ENCODE measurements around the gene FNDC3A.
"Not testable (repeated sequence)": the region's sequence is repeated elsewhere in the genome, so short reads cannot be mapped to it uniquely, and the experiment has no call there.

Gene FNDC3A

DNA sequence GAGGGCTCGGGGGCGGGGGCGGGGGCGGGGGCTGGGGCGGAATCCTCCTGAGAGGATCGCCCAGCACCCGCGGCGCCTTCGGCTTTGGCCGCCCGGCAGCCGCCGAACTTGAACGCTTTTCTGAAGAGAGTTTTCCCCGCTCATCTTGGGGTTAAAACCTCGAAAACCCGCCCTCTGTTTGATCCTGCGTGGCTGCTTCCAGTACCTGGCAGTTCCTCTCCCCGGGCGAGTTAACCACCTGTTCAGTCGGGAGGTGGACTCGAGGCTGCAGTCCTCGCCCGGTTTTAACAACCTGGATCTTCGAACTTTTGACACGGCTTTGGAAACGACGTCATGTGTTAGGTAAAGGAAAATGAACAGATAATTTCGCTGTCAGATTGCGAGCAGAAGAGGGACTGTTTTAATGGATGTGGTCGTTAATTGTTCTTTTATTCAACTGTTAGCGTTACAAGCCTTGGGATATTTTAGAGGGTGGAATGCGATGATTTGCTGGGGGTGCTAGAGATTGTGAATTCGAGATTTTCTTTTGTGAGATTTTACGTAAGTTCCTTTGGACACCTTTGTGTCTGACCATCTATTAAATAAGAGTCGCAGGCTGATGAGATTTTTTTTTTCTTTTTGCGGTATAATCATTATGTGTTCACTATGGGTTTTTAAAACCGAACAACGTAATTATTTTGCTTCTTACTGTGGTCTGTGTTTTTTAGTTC, 1.0 kb downstream of the FNDC3A start:
- DNase-seq, result no peak

DNA sequence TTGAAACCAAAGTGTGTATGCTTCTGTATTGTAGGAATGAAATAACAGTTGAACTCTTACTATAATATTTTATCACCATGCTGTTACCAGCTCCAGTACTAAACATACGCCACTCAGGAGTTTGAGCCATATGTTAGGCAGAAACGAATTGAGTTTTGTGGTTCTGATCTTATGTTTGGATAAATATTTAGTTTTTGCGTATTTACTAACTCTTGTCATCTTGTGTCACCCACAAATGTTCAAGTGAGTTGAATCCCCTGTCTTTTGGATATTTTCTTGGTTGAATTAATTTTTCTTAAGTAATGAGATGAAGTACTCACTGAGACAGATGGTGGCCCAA, 1.5 kb downstream of the FNDC3A start:
- DNase-seq, result no peak

DNA sequence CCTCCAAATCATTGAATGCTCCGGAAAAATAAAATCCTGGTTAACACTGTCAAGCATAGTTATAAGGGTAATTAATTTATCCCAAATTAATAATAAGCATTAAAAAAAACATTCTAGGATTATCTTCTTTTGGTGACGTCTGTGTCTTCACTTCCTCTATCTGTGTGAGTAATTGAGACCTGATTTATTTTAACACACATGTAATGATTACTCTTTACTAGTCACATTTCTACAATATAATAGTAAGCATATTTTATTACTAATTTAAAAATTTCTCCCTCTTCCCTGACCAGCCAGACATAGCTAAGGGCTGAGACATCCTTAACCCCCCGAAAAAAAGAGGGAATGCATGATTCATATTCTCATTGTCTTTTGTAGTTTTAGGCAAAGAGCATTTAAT, 2.3 kb downstream of the FNDC3A start:
- no peak for DNase-seq

DNA sequence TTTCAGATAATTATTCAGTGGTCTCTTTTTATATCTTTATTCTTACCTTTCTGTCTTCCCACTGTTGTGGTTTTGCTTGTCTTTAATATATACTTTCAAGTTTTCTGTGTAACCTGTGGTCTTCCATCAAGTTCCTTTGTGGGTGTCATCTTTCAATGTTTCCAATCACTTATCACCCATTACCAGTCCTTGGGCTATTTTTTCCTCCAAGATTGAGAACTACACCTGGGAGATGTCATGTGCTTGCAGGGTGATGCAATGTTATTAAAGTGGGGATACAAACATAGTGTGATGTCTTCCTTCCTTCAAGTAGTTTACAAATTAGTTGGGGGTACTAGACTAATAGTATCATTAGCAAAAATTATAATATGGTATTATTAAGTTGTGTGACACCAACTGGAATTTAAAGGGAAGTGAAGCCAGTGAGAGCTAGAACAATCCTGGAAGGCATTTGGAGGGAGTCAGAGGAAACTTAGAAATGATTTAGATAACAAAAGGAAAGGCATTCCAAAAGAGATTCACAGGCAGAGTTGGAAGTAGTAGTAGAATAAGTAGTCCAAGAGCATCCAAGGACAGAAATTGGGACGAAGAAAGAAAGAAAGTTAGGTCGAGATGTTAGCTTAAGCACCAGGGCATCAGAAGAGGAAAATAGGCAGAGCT, 3.4 kb downstream of the FNDC3A start:
- DNase-seq, result no peak

DNA sequence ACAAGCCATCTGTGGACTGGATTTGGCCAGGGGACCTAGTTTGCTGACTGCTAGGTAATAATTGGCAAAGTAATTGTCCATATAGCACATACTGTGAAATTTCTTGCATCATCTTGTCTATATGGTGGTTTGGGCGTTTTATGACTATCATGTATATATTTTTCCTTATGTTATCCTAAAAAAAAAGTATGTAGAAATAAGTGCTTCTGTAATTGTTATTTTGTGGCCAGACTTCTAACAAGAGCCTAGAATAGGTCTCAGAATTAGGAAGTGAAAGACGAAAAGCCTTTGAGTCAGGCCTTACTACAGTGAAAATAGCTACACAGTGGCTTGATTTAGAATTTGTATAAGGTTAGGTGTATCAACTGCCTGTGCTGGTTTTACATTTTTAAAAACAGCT, 4.2 kb downstream of the FNDC3A start:
- no peak for DNase-seq

DNA sequence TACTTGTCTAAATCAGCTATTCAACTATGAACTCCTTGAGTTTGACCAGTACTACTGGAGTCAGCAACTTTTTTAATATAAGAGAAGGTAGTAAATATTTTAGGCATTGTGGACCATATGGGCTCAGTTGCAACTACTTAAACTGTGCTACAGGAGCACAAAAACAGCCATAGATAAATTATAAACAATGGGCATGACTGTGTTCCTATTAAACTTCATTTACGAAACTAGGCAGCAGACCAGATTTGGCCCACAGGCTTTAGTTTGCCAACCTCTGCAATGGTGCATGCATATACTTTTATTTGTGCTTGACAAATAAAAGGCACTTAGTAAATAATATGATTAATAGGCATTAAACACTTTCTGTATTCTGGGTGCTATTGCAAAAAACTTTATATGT, 7.6 kb downstream of the FNDC3A start:
- DNase-seq, result no peak

DNA sequence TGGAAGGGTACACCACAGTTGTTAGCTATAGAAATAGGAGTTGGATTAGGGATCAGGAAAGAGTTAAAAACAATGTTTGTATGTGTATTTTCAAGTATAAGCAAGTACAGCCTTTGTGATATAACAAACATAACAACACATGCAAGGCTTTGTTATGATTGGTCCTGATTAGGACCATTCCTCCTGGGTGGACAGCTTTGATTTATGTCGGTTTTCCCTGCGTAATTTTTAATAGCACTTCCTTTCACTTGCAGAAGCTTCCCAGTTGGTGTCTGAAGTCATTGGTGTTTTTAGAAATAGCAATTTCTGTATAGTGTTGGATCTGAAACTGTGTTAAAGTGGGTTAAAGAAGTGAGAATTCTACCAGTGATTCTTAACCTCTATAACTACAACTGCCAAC, 10.0 kb downstream of the FNDC3A start:
- no peak for DNase-seq

DNA sequence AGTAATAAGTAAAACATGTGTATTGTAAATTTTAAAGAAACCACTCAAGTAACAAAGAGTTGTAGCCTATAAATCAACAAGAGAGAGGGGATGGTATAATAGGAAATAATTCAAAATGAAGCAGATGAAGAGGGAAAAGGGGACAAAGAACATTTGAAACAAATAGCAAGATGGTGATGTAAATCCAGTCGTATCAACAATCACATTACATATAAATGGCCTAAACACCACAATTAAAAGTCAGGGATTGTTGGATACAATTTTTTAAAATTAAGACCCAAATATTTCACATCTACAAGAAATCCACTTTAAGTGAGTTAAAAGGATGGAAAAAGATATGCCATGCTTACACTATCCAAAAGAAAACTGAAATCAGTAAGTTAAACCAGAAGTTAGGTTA, 15.2 kb downstream of the FNDC3A start:
- no peak for DNase-seq

DNA sequence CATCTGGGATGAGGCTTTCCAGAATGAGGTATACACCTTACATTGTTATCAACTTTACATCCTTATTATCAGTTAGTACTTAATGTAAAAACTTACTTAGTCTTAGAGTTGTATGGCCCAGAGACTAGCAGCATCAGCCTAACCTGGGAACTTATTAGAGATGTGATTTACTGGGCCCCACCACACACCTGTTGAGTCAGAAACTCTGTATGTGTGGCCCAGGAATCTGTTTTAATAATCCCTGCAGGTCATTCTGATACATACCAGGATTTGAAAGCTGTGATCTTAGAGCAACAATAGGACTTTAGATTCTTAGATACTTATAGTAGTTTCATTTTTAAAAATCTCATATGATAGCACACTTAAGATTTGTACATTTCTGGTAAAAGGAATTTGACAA, 17.4 kb downstream of the FNDC3A start:
- no peak for DNase-seq

DNA sequence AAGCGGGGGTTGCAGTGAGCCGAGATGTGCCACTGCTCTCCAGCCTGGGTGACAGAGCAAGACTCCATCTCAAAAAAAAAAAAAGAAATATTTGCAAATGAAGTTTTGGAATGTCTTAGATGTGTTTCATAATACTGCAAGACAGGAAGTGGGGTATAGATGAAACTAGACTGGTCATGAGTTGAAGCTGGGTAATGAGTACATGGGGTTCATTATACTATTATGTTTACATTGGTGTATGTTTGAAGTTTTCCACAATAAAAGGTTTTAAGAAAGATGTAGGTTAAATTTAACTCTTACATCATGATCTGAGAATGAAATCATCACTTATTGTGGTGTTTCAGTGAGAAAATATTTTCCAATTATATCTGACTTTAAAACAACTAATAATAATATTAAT, 19.0 kb downstream of the FNDC3A start:
- no peak for DNase-seq

DNA sequence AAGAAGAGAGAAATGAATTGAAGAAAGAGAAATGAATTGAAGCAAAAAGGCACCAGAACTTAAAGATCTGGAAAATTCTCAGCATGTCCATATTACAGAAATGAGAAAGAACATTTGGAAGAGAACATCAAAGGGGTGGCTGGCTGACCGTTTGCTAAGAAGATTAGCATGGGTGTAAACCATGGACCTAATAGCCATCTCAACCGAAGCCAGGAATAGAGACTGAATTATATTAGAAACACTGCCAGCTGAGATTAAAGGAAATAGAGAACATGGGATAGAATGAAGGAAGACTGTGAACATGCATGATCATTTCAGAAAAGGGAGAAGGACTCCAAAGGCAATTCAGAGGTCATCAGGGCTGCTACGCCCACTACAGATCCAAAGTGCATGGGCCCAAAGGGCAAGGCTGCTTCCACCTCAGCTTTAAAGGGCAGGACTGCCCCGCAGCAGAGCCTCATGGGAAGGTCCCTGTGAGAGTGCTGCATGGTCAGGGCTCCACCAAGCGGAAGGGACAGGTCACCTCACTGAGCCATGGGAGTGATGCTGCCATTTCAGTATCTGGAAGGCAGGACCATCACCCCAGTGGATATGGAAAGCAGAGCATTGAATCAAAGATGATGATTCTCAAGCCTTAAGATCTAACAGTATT, 23.1 kb downstream of the FNDC3A start:
- no peak for DNase-seq

DNA sequence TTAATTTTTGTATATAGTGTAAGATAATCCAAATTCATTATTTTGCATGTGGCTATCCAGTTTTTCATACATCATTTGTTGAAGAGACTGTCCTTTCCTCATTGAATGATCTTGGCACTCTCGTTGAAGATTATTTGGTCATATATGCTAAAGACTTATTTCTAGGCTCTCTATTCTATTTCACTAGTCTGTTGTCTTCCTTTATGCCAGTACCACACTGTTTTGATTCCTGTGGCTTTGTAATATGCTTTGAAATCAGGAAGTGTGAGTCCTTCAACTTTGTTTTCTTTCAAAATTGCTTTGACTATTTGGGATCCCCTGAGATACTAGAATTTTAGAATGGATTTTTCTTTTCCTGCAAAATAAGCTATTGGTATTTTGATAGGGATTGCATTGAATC, 24.5 kb downstream of the FNDC3A start:
- no peak for DNase-seq

DNA sequence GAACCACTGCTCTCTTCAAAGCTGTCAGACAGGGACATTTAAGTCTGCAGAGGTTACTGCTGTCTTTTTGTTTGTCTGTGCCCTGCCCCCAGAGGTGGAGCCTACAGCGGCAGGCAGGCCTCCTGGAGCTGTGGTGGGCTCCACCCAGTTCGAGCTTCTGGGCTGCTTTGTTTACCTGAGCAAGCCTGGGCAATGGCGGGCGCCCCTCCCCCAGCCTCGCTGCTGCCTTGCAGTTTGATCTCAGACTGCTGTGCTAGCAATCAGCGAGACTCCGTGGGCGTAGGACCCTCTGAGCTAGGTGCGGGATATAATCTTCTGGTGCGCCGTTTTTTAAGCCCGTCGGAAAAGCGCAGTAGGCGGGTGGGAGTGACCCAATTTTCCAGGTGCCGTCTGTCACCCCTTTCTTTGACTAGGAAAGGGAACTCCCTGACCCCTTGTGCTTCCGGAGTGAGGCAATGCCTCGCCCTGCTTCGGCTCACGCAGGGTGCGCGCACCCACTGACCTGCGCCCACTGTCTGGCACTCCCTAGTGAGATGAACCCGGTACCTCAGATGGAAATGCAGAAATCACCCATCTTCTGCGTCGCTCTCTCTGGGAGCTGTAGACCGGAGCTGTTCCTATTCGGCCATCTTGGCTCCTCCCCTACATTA, 43.4 kb downstream of the FNDC3A start:
- DNase-seq, result not testable (repeated sequence)

DNA sequence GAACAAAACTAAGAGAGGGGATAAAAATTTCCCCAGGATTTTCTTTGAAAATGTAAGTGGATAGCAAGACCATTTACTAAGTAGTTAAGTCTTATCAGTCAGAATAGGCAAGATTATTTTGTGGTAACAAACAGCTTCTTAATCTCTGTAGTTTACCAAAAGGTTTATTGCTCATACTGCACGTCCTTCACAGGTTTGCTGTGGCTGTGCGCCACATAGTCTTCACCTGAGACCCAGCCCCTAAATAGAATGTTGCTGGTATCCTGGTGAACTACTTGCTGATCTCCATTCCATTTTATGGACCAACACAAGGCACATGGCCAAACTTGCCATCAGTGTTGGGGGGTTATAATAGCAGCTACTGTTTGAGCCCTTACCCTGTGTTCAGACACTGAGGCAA, 44.6 kb downstream of the FNDC3A start:
- no peak for DNase-seq

DNA sequence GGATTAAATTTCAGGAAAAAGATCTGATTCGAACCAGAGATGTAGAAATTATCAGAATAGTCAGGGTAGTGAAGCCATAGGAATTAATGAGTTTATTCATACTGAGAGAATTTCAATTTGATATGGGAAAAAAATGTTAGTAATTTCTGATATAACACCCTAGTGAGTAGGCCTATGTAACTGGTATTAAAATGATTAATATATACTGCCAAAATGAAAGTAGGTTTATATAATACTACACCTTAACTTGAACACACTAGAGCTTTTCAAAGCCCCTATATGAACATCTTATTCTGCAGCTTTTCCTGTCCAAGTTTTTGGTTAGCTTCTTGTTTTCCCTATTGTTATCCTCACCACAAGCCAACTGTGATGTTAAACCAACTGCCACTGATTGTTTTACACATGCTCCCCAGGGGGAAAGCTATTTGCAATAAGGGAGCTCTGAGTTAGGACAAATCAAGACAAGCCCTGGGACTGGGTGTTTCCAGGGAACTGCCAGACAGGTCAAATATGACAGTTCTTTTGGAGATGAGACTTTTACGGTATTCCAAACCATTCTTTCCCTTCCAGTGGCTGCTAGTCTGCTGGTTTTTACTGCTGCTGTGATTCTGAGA, 45.3 kb downstream of the FNDC3A start:
- DNase-seq, result no peak

DNA sequence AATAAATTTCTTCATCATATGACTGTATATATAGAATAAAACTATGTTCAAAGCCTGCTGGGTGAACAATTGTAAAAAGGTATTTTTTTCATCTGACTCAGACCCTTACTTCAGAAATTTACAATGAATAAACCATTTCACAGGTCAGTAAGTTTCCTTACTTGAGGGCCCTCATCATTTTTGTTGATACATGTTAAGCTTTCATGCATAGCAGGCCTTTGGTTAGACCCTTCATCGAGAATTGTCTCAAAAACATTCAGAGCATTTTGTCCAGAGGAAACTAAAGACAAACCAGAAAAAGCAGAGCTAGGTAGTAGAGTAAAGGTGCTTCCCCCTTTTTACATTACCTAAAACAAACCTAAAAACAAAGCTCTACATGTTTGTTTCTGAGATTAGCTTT, 46.2 kb downstream of the FNDC3A start:
- DNase-seq, result no peak

DNA sequence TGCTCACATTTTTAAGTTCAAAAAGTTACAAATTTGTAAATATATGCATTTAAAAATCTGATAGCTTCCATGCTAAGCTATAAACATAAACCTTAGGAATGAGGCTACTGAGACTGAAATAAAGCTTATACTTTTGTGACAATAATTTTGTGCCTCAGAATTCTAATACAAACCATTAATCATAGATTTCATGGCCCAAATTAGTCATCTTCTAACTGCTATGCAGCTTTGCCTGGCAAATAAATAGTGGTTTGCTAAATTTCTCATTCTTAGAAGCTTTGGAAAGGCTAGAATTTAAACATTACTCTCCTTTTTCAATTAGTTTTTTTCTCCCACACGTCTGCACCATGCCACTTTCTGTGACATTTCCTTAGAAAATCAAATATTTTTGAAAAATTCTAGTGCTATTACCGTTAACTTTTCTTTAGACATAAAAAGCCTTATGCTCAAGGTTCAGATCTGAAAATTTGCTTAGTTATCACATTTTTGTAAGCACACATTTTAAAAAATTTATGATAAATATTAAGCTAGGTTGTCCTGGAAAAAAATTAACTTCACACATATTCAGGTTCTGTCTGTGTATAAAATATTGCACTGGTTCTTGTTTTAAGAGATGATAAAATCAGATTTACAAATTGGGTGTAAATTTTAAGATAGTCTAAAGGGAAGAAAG, 46.9 kb downstream of the FNDC3A start:
- DNase-seq, result no peak

DNA sequence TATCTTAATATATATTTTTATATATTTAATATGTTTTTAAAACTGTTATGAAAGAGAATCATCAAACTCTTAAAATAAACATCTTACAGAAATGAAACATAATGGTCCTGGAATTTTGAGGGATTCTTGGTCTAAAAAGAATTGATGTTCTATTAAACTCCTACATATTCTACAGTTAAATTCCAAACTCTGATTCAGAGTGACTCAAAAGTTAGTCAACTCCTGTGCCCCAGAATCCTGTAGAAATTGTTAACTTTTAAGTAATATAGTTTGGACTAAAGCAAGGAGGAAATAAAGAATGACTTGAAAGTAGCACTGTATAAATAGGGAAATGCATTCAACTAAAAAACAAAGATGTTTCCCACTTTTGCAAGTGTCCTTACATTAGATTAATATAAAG, 47.7 kb downstream of the FNDC3A start:
- no peak for DNase-seq

DNA sequence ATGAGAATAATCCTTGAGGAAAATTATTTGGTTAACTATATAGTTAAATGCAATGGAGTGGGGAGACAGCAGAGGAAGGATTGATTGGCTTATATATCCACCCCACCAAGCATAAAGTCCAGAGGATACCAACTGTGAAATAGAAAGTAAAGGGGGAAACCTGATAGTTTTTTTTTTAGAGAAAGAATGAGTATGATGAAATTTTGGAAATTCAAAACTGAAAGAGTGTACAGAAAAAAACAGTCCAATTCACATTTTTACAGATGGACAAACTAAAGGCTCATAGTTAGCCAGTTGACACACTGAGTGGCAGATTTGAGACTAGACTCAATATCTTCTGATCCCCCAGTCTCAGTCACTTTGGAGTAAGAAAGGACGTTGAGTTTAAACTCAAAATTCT, 51.1 kb downstream of the FNDC3A start:
- DNase-seq, result no peak

DNA sequence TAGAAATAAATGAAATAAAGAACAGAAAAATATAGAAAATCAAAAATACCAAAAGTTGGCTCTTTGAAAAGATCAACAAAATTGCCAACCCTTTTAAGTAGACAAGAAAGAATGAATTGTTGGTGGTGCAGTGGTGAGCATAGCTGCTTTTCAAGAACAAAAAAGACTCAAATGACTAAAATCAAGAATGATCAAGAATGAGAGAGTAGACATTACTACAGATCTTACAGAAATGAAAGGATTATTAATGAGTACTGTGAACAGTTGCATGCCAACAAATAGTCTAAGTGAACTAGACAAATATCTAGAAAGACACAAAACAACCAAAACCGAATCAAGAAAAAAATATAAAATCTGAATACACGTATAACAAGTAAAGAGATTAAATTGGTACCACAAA, 53.9 kb downstream of the FNDC3A start:
- DNase-seq, result no peak

DNA sequence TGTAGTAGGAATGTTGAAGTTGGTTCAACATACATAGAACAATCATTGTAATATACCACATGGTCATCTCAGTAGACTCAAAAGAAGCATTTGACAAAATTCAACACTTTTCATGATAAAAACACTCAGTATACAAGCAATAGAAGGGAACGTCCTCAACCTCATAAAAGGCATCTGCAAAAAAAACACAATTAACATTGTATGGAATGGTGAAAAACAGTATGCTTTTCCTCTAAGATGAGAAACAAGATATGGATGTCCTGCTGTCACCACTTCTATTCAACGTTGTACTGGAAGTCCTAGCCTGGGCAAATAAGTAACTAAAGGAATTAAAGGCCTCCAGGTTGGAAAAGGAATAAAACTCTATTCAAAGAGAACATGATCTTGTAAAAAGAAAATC, 54.5 kb downstream of the FNDC3A start:
- no peak for DNase-seq

DNA sequence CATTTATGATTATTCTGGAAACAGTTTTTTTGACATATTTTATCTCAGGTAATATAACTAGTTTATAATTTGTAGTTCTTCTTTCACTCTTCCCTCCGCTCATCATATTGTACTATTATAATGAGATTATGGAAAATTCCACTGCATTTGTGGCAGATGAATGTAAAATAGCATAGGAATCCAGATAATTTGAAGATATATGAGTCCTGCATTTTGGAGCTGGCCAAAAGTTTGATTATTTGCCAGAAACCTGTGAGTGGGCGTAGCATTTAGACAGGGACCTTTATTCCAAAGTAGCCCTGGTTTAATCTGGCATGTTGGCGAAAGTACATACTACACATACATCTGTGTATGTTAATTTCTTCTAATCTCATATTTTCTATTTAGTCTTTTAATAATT, 65.2 kb downstream of the FNDC3A start:
- DNase-seq, result no peak

DNA sequence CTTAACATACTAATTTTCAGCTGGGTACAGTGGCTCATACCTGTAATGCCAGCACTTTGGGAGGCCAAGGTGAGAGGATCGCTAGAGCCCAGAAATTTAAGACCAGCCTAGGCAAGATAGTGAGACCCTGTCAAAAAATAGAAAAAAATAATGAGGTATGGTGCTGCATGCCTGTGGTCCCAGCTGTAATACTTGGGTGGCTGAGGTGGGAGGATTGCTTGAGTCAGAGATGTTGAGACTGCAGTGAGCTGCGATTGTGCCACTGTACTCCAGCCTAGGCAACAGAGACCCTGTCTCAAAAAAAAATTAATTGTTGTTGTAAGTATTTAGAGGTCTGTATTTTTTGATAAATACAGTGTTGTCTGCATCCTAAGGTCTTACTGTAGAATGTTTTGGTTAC, 66.8 kb downstream of the FNDC3A start:
- no peak for DNase-seq
